Measurements from ENCODE around the gene ATM. TPM values are rescaled to one million over a fixed set of nuclear protein-coding genes. Genes with fewer than 3 reads are reported as not detected.
"Not testable (repeated sequence)": the region's sequence is repeated elsewhere in the genome, so short reads cannot be mapped to it uniquely, and the experiment has no call there.

Gene ATM
- total RNA-seq, 1 donor from 2014 or later = 78.4 TPM

GRCh38 chr11:108370990-108371389 lies 148.1 kb downstream of the ATM start:
- H3K4me1 Mint-ChIP-seq (ENCODE audit: unreplicated experiment) = no peaks in the 10 kb centered on the region
- no peak overlapping the region for H3K27ac Mint-ChIP-seq
- no peak for DNase-seq (ENCODE audit: extremely low spot score, unreplicated experiment)
- H3K9me3 Mint-ChIP-seq = no peaks in the 10 kb centered on the region
- TF ChIP-seq, protein P1, sequence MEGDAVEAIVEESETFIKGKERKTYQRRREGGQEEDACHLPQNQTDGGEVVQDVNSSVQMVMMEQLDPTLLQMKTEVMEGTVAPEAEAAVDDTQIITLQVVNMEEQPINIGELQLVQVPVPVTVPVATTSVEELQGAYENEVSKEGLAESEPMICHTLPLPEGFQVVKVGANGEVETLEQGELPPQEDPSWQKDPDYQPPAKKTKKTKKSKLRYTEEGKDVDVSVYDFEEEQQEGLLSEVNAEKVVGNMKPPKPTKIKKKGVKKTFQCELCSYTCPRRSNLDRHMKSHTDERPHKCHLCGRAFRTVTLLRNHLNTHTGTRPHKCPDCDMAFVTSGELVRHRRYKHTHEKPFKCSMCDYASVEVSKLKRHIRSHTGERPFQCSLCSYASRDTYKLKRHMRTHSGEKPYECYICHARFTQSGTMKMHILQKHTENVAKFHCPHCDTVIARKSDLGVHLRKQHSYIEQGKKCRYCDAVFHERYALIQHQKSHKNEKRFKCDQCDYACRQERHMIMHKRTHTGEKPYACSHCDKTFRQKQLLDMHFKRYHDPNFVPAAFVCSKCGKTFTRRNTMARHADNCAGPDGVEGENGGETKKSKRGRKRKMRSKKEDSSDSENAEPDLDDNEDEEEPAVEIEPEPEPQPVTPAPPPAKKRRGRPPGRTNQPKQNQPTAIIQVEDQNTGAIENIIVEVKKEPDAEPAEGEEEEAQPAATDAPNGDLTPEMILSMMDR (conservative IDR thresholded peaks at IDR 0.05) = no peak
- H3K27me3 Mint-ChIP-seq = no peaks in the 10 kb centered on the region
- H3K36me3 Mint-ChIP-seq = peaks cover 14% of the 10 kb centered on the region
- no peak overlapping the region for H3K4me3 Mint-ChIP-seq

- H3K4me1 Mint-ChIP-seq (ENCODE audit: unreplicated experiment); H3K27ac Mint-ChIP-seq; H3K27me3 Mint-ChIP-seq; H3K9me3 Mint-ChIP-seq; H3K4me3 Mint-ChIP-seq; DNase-seq (ENCODE audit: extremely low spot score, unreplicated experiment); H3K36me3 Mint-ChIP-seq: not testable (repeated sequence)
These were observed 150.6 kb downstream of the ATM start for GRCh38 chr11:108373505-108373904.

- TF ChIP-seq, protein P1 (conservative IDR thresholded peaks at IDR 0.05) = no peak
- Mint-ChIP-seq H3K4me1 (ENCODE audit: unreplicated experiment) (no peaks in the 10 kb centered on the region), H3K9me3 (no peaks in the 10 kb centered on the region), H3K27ac (no peak overlapping the region), H3K36me3 (no peaks in the 10 kb centered on the region), H3K27me3 (no peaks in the 10 kb centered on the region), H3K4me3 (no peak overlapping the region)
- DNase-seq (ENCODE audit: extremely low spot score, unreplicated experiment) = no peak
These were observed 165.7 kb downstream of the ATM start for GRCh38 chr11:108388576-108388975.

DNA sequence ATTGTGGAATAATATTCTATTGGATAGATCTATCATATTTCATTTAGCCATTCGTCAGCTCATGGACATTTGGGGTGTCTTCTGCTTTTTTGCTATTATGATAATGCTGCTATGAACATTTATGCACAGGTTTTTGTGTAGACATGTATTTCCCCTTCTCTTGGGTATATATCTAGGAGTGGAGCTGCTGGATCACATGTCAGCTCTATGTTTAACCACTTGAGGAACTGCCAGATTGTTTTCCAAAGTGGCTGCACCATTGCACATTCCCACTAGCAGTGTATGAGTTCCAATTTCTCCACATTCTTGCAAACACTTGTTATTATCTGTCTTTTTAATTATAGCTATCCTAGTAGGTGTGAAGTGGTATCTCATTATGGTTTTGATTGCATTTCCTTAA lies 169.5 kb downstream of the ATM start:
- DNase-seq (ENCODE audit: extremely low spot score, unreplicated experiment) = no peak
- Mint-ChIP-seq H3K4me1 (ENCODE audit: unreplicated experiment) (no peaks in the 10 kb centered on the region), H3K27me3 (no peaks in the 10 kb centered on the region), H3K9me3 (no peaks in the 10 kb centered on the region), H3K27ac (no peak overlapping the region), H3K4me3 (no peak overlapping the region), H3K36me3 (no peaks in the 10 kb centered on the region)
- TF ChIP-seq, protein P1 (conservative IDR thresholded peaks at IDR 0.05) = no peak

- Mint-ChIP-seq H3K36me3 (no peaks in the 10 kb centered on the region), H3K4me1 (ENCODE audit: unreplicated experiment) (no peaks in the 10 kb centered on the region), H3K4me3 (no peak overlapping the region), H3K9me3 (no peaks in the 10 kb centered on the region), H3K27me3 (no peaks in the 10 kb centered on the region), H3K27ac (no peak overlapping the region)
- TF ChIP-seq, protein P1 (conservative IDR thresholded peaks at IDR 0.05) = no peak
- DNase-seq (ENCODE audit: extremely low spot score, unreplicated experiment) = no peak
These were observed 170.2 kb downstream of the ATM start for GRCh38 chr11:108393046-108393445.

- TF ChIP-seq, protein P1 (conservative IDR thresholded peaks at IDR 0.05) = no peak
- no peak overlapping the region for H3K27ac Mint-ChIP-seq
- H3K9me3 Mint-ChIP-seq = no peaks in the 10 kb centered on the region
- H3K36me3 Mint-ChIP-seq = no peaks in the 10 kb centered on the region
- no peak for DNase-seq (ENCODE audit: extremely low spot score, unreplicated experiment)
- no peaks in the 10 kb centered on the region for H3K27me3 Mint-ChIP-seq
- no peaks in the 10 kb centered on the region for H3K4me1 Mint-ChIP-seq (ENCODE audit: unreplicated experiment)
- no peak overlapping the region for H3K4me3 Mint-ChIP-seq
These were observed 171.9 kb downstream of the ATM start for GRCh38 chr11:108394744-108395284.

DNA sequence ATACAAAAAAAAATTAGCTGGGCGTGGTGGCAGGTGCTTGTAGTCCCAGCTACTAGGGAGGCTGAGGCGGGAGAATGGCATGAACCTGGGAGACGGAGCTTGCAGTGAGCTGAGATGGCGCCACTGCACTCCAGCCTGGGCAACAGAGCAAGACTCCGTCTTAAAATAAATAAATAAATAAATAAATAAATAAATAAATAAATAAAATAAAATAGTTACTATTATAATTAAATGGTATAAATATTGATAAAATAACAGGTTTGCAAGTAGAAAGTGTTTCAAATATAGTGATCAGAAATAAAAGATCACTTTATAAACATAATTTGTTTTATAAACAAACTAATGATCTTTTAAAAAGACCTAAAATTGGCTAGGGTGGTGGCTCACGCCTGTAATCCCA lies 173.8 kb downstream of the ATM start:
- not testable (repeated sequence) for DNase-seq (ENCODE audit: extremely low spot score, unreplicated experiment); H3K9me3 Mint-ChIP-seq; H3K4me1 Mint-ChIP-seq (ENCODE audit: unreplicated experiment); H3K27me3 Mint-ChIP-seq; H3K27ac Mint-ChIP-seq; H3K36me3 Mint-ChIP-seq; H3K4me3 Mint-ChIP-seq

All from type B pancreatic cell (in vitro differentiated cells).